GM21717 (cell line): ENCODE data around the gene RAPGEF5.

ENCODE experiments used
- ATAC-seq: cut with Tn5 transposase; IDR thresholded peaks from one replicate; pipeline ENCODE4 v1.9.1; 2021; ENCODE audit warnings: mild to moderate bottlenecking, moderate library complexity; ENCODE audit not compliant: unreplicated experiment

Gene RAPGEF5

GRCh38 chr7:22356701-22357310 is at the start of gene RAPGEF5:
RAPGEF5 (minus strand) TSS chr7:22357154; CDS start chr7:22357060, 94 bp downstream.
- peak; percentile 57 for ATAC-seq

- no peak for ATAC-seq
These were observed 49.8 kb upstream of the RAPGEF5 start for GRCh38 chr7:22406715-22407114.

- ATAC-seq: no peak
These were observed 47.6 kb upstream of the RAPGEF5 start for GRCh38 chr7:22404421-22405023.

- ATAC-seq: no peak
These were observed 46.4 kb upstream of the RAPGEF5 start for GRCh38 chr7:22403344-22403743.

GRCh38 chr7:22402250-22402649 is 45.3 kb upstream of the RAPGEF5 start:
- no peak for ATAC-seq

- no peak for ATAC-seq
These were observed 44.1 kb upstream of the RAPGEF5 start for GRCh38 chr7:22400936-22401553.

GRCh38 chr7:22400150-22400814 is 43.3 kb upstream of the RAPGEF5 start:
- ATAC-seq: no peak

- no peak for ATAC-seq
These were observed 42.6 kb upstream of the RAPGEF5 start for GRCh38 chr7:22399546-22399945.

GRCh38 chr7:22399091-22399490 is 42.1 kb upstream of the RAPGEF5 start:
- ATAC-seq: no peak

GRCh38 chr7:22397981-22398380 is 41.0 kb upstream of the RAPGEF5 start:
- ATAC-seq: no peak

- no peak for ATAC-seq
These were observed 38.3 kb upstream of the RAPGEF5 start for GRCh38 chr7:22395222-22395621.

- no peak for ATAC-seq
These were observed 37.8 kb upstream of the RAPGEF5 start for GRCh38 chr7:22394739-22395138.

- no peak for ATAC-seq
These were observed 37.2 kb upstream of the RAPGEF5 start for GRCh38 chr7:22393913-22394729.

GRCh38 chr7:22390516-22390915 is 33.6 kb upstream of the RAPGEF5 start:
- no peak for ATAC-seq

GRCh38 chr7:22389892-22390291 is 32.9 kb upstream of the RAPGEF5 start:
- no peak for ATAC-seq

- ATAC-seq: no peak
These were observed 30.6 kb upstream of the RAPGEF5 start for GRCh38 chr7:22387583-22387982.

- peak; percentile 54 for ATAC-seq
These were observed 29.9 kb upstream of the RAPGEF5 start for GRCh38 chr7:22386865-22387264.

- ATAC-seq: peak; percentile 81
These were observed 29.4 kb upstream of the RAPGEF5 start for GRCh38 chr7:22386206-22386858.

GRCh38 chr7:22385326-22385725 is 28.4 kb upstream of the RAPGEF5 start:
- ATAC-seq: no peak

- ATAC-seq: no peak
These were observed 23.4 kb upstream of the RAPGEF5 start for GRCh38 chr7:22380333-22380732.
